Measurements from ENCODE around the gene CAPN1.
A peak's percentile ranks its signal among the peaks of the same experiment; 100 is the strongest.
"Not testable (repeated sequence)": the region's sequence is repeated elsewhere in the genome, so short reads cannot be mapped to it uniquely, and the experiment has no call there.

Gene CAPN1

GRCh38 chr11:65219930-65220213, 38.1 kb downstream of the CAPN1 start:
- no peak for DNase-seq

- no peak for DNase-seq
Measured at GRCh38 chr11:65221026-65221425, 39.3 kb downstream of the CAPN1 start.

GRCh38 chr11:65223011-65223410, 41.3 kb downstream of the CAPN1 start:
- no peak for DNase-seq

- DNase-seq, result no peak
Measured at GRCh38 chr11:65224930-65225278, 43.2 kb downstream of the CAPN1 start.

- peak; percentile 30 for DNase-seq
Measured at GRCh38 chr11:65225279-65226102, 43.8 kb downstream of the CAPN1 start.

GRCh38 chr11:65226103-65226442, 44.3 kb downstream of the CAPN1 start:
- no peak for DNase-seq

GRCh38 chr11:65227879-65228278, 46.2 kb downstream of the CAPN1 start:
- no peak for DNase-seq

GRCh38 chr11:65236194-65237059, 54.7 kb downstream of the CAPN1 start:
- DNase-seq, result no peak

GRCh38 chr11:65238302-65238701, 56.6 kb downstream of the CAPN1 start:
- DNase-seq, result not testable (repeated sequence)

- DNase-seq, result no peak
Measured at GRCh38 chr11:65241134-65241533, 59.4 kb downstream of the CAPN1 start.

- no peak for DNase-seq
Measured at GRCh38 chr11:65241692-65242091, 60.0 kb downstream of the CAPN1 start.

- no peak for DNase-seq
Measured at GRCh38 chr11:65242389-65242788, 60.7 kb downstream of the CAPN1 start.

- DNase-seq, result no peak
Measured at GRCh38 chr11:65243797-65244196, 62.1 kb downstream of the CAPN1 start.

- DNase-seq, result not testable (repeated sequence)
Measured at GRCh38 chr11:65245046-65245445, 63.3 kb downstream of the CAPN1 start.

- no peak for DNase-seq
Measured at GRCh38 chr11:65246506-65246905, 64.8 kb downstream of the CAPN1 start.

GRCh38 chr11:65248184-65248710, 66.5 kb downstream of the CAPN1 start:
- DNase-seq, result not testable (repeated sequence)

- DNase-seq, result no peak
Measured at GRCh38 chr11:65251476-65251875, 69.7 kb downstream of the CAPN1 start.

GRCh38 chr11:65254724-65255123, 73.0 kb downstream of the CAPN1 start:
- no peak for DNase-seq

- DNase-seq, result no peak
Measured at GRCh38 chr11:65258988-65259387, 77.3 kb downstream of the CAPN1 start.

GRCh38 chr11:65260302-65260701, 78.6 kb downstream of the CAPN1 start:
- no peak for DNase-seq

GRCh38 chr11:65260756-65261590, 79.2 kb downstream of the CAPN1 start:
- no peak for DNase-seq

Data from effector CD8-positive, alpha-beta T cell (primary cell).